Stimulated activated CD4-positive, alpha-beta T cell treated with anti-CD3 and anti-CD28 coated beads, Interleukin-1b, Interleukin-23, amount 100 ng/mL, for 24 hours (primary cell): Measurements from ENCODE around the gene CLASP1.

Experiments
- DNase-seq, 4 experiments: peaks; one replicate each; pipeline ENCODE4 v3.0.0-alpha.2; 2020; ENCODE audit warnings: low read depth in 4 of 4, low spot score in 1 of 4

The CLASP1 gene

DNA sequence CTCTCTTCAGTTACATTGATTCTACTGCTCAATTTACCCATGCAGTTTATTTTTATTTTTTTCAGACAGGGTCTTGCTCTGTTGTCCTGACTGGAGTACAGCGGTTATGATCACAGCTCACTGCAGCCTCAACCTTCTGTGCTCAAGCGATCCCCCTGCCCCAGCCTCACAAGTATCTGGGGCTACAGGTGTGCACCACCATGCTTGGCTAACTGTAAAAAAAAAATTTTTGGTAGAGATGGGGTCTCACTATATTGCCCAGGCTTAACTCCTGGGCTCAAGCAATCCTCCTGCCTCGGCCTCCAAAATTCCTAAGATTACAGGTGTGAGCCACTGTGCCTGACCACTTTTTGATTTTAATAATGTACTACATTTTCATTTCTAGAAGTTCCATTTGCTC, 212.3 kb downstream of the CLASP1 start:
- no peak for DNase-seq

DNA sequence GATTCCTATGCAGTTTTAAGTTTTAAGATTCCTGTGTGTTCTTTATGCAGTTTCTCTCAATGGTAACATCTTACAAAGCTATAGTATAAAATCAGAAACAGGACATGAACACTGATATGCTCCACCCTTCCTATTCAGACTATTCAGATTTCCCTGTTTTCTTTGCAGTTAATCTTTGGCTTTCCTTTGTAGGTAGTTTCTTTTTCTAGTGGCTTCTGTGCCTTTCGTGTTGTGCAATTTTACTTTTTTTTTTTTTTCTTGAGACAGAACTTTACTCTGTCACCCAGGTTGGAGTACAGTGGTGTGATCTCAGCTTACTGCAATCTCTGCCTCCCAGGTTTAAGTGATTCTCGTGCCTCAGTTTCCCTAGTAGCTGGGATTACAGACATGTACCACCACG, 213.5 kb downstream of the CLASP1 start:
- no peak for DNase-seq

DNA sequence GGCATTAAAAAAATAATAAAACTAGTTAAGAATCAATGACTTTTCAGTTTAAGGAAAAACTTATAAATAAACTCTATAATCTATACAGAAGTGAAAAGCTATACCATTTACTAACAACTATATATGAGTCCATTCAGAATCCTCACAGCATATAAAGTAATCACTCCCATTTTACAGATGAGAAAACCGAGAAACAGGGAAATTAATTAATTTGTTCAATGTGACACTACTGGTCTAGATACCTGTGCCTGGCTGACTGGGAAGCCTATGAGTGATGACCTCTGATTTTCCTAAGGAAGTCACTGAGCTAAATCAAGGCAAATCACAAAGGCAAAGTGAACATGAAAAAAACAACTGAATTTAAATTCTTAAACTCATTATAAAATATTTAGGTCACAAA, 218.0 kb downstream of the CLASP1 start:
- no peak for DNase-seq

DNA sequence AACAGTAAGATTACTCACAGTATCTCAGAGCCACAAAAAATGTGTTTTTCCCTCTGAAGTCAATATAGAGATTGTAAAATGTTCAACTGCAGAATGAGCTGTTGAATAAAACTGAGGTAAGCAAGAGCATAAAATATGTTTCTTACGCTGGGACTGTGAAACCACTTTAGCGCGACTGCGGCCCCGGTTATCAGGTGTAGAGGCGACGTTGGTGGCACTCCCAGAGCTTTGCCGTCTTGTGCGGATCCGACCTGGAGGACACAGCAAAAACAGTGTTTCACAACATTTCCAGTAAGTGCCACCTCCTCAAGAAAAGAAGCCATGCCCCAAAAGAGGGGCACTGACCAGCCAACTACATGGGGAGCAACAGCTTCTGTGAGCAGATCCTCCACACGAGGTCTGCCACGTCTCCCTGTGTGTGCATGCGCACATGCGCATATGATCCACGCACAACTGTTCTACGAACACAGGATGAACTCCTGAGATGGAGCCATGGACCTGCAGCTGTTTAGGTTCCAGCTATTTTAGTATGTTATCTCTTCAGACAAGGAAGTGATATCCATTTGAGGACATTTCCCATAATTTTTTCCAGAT, 219.2 kb downstream of the CLASP1 start:
- no peak for DNase-seq

DNA sequence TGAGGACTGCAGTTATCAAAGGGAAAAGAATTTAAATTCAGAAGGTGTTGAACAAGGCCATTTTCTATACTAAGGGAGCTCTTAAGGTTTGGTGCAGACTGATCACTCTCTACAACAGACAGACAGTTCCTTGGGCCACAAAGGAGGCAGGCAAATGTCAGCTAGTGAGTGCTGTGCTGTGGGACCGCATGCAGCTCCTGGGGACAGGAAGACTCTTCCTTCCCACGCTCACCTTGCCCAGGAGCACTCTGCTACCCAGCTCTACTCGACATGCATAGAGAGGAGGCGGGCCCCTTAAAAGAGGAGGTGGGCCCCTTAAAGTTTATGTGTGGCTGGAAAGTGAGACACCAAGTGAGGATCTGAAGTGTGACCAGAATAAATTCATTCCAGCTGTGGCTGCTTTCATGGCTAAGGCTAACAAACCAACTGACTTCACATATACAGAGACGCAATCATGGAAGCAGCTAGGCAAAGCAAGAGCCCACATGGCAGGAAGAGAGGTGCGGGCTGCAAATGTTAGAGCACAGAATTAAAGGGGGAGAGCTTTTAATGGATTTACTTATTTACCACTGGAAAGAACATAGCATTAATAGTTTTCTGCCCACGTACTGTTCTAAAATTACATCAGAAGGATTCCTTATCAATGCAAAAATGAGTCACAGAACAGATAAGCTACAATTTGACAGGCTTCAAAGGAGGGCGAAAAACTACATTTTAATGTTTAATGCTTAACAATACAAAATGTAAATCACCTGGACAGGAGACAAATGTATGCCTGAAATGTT, 220.0 kb downstream of the CLASP1 start:
- DNase-seq: no peak

DNA sequence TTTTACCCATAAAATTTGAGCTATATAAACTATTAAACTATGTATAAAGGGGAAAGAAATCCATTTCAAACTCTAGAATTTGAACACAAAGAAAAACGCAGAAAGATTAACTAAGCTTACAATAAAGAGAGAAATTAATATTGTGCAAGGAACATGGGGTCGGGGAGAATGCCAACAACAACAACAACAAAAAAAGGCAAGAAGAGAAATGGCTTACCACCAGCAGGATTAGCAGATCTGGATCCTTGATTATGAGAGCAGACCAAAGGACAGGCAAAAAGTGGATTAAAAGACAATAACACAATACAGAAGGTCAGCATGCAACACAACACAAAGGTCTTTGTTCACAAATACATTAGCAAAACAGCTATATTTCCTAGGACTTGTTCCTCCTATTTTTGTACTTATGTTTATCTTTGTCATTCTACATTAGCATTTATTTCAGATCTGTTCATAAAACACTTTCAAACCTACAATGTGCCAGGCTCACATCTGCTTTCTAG, 222.0 kb downstream of the CLASP1 start:
- DNase-seq: no peak

DNA sequence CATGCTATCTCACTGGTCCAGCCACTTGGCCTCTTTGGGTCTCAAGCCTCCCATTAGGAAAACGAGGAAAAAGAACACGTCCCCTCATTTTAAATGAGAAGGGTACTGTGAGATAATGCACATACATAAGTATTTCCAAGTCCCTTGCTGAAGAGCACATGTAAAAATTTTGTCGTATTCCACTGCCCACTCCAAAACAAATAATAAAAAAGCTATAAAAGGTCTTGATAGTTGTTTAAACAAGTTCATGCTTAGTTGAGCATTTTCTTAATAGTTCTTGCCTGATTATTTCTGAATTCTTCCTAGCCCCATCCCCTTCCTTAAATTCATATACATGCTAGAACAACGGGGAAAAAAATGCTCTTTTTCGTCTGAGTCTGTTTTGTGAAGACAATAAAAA, 228.8 kb downstream of the CLASP1 start:
- no peak for DNase-seq

DNA sequence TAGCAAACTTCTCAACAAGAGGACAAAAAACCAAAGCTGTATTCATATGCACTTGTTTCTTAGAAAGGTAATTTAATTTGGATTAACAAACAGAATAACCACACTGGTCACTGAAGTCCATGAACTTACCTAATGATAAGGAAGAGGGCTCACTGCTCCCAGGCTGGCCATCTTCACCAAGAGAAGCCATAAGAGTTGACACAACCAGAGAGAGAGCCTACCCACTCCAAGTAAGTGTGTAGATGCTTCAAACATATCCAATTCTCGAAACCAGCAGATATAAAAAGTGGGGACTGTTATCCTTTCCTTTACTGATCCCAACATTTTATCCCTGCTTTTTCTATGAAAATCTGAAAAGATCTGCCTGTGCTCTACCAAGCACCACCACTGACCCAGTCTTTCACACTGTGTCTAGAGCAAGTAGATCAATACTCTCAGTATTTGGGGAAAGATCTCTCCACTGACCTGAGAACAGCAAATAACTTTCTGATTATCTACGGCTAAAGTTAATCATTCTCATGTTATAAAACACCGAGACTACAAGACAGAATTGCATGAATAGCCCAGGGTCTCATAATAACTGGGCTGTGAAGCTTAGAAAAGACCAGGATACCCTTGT, 230.1 kb downstream of the CLASP1 start:
- no peak for DNase-seq

DNA sequence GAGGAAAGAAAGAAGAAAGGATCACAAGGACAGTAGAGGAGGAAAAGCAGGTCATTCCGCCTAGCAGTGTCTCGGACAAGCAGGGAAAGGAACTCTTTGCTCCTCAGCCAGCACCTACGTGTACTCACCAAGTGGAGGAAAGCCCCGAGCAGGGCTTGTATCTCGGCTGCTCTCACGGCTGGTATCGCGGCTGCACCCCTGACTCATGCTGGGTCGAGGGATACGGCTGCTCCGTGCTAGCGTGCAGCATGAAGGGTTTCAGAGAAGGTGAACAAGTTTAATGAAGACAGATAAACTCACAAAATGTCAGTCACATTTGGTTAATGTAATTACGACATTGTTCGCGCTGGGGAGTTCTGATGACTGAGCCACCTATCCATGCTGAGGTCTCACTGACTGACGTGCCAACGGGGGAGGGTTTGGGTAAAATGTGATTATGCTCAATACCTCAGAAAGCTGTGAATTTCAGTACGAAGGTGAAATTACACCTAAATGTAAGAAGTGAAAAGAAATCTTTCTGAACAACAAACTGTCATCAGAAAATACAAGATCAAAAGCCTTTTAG, 230.7 kb downstream of the CLASP1 start:
- no peak for DNase-seq

DNA sequence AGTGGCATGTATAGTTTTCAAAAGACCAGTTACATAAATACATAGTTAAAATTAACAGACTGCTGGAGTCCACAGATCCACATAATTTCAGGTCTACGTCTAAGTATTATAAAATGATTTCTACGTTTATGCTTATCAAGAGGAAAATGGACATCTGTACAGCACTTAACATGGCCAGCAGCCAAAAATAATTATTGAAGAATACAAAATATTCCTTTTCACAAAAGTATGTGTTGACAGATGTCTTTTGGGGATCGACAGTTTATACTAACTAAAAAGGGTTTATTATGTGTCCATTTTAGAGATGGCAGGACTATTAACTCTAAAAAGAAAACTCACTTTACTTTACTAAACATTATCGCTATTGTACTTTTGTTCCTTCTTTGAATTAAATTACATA, 231.4 kb downstream of the CLASP1 start:
- no peak for DNase-seq

DNA sequence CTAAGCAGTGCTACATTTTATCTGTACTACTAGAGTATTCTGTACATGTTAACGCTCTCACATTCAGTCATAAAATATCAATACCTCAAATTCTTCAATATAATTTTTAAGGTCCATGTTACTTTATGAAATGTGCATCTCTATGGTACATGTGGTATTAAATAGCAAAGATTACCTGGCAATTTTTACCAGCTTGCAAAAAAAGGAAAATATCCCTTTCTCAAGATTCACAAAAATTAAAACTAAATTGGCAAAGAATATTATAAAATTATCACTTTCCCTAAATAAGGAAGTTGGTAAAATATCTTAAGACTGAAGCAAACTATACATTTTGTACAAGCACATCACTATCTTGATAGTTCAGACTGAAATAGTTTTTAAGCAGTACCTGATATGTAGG, 233.5 kb downstream of the CLASP1 start:
- no peak for DNase-seq

DNA sequence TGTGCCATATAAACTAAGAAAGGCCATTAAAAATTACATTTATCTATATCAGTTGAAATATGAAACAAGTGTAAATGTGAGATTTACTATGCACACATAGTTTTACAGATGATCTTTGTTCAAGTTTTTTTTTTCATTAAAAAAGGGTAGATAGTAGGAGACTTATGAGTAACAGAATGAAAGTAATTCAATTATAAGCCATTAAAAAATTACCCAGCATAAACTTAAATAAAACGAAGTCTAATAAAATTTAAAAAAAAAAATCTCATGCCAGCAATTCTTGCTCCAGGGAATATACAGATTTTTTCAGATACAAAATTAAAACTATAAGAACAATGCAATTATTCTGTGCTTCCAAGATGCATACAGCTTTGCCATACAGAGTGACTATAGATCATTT, 236.9 kb downstream of the CLASP1 start:
- DNase-seq: no peak

DNA sequence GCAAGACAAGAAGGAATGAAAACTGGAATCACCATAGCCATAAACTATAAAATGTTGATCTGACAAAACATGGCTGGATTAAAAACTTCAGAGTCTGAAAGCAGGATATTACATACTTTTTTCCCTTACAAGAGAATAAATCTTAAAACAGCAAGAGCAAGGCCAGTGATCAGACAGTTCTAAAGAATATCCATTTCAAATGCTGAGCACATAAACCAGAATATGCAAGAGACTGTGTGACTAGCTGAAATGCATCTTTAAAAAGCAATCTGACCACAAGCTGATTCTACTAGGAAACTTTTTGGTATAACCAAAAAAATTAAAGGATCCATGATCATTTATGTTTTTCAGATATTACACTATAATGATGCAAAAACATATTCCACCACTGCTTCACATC, 239.3 kb downstream of the CLASP1 start:
- DNase-seq: no peak

DNA sequence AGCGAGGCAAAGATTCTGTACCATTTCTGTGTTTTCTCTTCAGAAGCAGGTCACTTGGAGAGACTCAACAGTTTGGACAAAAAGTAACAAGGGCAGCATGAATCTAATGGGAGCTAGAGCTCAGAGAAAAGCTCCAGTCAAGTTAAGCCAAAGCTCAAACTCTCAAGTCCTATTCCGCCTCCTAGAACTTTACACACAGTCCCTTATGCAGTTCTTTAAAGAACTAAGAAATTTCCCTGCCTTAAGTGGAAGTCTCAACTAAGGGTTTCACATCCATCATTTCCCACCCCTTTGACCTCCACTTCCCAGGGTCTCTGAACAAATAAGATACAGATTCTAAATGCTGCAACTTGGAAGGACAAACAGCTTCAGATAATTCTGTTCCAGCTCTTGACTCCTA, 239.9 kb downstream of the CLASP1 start:
- no peak for DNase-seq

DNA sequence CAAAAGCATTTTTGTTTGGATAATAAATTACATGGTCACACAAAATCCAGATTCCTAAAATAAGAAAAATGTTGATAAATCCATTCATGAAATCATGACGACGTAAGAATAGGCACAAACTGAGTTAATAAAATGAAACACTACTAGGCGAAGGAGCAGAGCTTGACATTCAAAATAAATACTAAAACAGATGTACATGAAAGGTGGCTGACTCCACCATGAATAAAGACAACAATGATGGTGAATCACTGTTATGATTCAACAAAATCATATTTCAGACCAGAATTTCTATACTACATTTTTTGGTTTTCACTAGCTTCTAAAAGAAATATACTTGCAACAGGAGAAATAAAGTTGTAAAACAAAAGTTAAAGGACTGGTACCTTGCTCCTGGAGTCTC, 240.6 kb downstream of the CLASP1 start:
- no peak for DNase-seq

DNA sequence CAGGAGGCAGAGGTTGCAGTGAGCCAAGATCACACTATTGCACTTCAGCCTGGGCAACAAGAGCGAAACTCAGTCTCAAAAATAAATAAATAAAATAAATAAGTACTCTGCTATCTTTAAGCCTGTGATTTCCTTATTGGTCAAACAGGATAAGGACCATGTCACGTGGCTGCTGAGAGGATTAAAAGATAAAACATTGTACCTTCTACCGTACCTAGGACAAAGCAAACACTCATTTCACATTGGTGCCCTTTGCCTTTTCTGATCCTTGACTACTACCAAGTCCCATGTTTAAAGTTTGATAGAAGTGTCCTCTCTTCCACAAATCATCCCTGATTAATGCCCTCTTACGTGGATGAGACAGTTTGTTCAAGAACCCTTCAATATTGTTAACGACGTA, 244.0 kb downstream of the CLASP1 start:
- no peak for DNase-seq

DNA sequence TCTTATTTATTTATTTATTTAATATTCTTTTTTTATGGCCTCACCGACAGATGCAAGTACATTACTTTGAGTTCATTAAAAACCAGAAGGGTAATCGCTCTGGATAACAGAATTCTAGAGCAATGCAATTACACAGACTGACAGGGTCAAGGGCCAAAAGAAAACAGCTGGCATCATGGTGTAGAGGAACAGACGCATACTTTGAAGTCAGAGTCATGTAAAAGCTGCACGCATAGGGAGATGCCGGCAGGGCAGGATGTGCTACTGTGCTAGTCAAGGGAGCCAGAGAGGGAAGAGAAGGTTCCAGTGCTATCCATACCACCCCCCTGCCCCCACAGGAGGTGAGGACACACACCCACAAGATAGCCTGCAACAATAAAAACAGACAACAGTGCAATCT, 249.1 kb downstream of the CLASP1 start:
- DNase-seq: no peak

DNA sequence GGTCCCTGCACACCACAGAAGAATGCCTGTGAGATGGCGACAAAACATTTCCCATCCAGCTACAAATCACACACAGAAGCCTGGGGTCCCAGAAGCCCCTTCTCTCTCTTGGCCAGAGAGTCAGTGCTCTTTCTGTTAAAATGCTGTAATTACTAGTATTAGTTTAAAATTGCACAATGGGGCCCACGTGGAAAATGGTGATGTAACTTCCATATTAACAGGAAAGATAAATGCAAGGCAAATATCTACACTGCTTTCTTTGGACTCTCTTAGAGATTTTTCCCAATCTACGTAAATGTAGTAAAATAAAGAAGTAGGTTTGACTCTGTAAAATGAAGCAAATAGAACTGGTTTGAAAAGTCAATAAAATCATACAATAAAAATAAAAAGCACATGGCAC, 250.4 kb downstream of the CLASP1 start:
- DNase-seq: no peak

DNA sequence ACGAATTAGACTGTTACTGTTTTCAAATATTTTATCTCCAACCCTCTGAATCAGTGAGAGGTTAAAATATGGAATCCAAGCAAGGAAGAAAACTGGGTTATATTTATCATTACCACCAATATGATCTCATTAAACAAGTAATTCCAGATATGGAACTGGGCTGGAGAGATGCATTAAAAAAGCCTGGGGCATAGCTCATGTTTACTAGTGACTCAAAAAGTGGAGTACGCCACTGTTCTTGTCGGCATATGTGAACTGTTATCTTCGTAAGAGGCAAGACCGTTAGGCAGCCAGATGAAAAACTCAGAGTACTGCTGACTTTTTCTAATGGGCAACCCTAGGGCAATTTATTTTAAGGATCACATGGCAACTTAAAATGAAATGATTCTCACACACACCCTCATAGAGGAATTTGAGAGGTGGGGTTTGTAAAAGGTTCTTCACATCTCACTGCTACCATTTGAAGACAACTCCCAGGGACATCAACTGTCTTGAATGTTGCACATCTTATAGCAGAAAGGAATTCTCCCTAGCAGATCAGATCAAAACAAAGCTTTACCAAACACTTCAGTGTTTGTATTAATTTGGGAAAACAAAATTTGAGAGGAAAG, 259.1 kb downstream of the CLASP1 start:
- DNase-seq: no peak

DNA sequence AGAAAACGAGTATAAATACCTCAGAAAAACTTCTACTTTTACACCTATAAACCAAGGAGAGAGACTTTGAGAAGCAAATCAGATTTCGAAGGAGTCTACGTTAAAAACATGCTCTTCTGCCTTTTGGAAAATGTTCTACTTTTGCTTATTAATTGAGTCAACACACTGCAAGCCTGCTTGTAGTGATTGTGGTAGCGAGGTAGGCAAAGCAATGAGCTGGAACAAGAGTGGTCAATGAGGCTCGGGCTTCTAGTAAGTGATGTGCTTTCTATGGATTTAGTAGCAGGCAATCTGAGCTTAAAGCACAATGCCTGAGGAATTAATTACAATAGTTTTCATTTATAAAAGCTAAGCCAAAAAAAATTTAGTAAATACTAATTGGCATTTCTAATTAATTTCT, 260.9 kb downstream of the CLASP1 start:
- no peak for DNase-seq

DNA sequence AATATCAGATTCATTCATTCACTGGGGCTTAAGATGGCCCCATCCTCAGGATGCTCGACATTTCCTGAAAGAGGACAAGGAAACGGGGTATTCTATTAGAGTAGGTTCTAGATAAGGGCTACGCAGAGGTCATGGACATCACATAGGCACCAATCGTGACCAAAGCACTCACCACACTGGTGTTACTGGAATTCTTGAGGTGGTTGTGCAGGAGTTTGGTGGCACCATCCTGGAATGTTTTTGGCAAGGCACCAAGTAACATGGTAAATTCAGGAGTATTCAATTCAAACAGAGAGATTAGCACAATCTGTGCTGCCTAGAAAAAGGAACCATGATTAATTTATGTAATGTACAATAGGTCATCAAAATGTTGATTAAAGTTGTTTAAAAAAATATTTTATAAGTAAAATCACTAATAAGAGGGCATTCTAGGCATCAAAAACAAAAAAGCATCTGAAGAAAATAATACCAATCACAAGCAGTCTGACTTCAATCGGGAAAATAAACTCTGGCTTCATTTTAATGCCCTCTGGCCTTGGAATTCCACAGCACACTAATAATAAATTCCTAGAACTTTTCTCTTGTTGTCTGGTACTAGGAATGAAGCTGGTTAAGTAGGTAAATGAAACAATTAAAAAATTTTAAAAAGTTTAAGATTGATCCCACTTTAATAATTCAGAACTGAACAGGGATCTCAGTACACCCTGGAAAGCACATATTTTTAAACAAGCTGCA, 261.5 kb downstream of the CLASP1 start:
- no peak for DNase-seq
